KBM-7 (cell line): ENCODE results near the gene TOM1L2.
A peak's percentile ranks its signal among the peaks of the same experiment; 100 is the strongest.
"Not testable (repeated sequence)": the region's sequence is repeated elsewhere in the genome, so short reads cannot be mapped to it uniquely, and the experiment has no call there.

ENCODE experiments used
- DNase-seq: peaks from one replicate; pipeline ENCODE4 v3.0.0-alpha.2; 2015
- in situ Hi-C: fragments of 300-500 bp; cut with MboI; formaldehyde crosslinking; loops from 2 replicates; pipeline ENCODE4 v1.14.3; 2020; ENCODE audit warnings: low sequenced_read_pairs, low pct_unique_long_range_greater_than_20kb, mixed read lengths

Gene TOM1L2

DNA sequence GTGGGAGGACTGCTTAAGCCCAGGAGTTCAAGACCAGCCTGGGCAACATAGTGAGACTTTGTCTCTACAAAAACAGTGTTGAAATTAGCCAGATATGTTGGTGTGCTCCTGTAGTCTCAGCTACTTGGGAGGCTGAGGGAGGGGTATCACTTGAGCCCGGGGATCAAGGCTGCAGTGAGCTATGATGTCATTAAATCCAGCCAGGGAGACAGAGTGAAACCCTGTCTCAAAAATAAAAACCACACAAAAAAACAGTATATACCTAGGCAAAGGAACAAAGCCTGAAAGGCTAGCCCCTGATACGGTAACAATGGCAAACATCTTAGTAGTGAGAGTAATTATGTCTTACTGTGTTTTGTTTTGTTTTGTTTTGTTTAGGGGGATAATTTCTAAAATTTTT, 38.0 kb downstream of the TOM1L2 start:
- no peak for DNase-seq
- in situ Hi-C loops: no loop called here

DNA sequence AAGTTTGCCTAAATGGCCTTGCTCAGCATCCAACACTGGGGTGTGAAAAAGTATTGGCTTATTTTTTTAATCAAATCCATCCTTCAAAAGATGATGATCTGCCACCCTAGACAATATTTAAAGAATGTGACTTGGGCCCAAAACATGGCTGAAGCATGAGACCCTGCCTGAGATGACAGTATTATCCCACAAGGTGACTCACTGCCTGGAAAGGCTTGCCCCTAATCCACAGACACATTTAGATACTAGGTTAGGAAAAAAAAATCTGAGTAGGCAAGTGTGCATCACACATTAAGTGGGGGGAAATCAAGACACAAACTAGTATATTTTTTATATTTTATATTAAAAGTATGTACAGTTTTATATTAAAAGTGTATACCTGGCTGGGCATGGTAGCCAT, 38.4 kb downstream of the TOM1L2 start:
- in situ Hi-C loops: no loop called here
- no peak for DNase-seq

DNA sequence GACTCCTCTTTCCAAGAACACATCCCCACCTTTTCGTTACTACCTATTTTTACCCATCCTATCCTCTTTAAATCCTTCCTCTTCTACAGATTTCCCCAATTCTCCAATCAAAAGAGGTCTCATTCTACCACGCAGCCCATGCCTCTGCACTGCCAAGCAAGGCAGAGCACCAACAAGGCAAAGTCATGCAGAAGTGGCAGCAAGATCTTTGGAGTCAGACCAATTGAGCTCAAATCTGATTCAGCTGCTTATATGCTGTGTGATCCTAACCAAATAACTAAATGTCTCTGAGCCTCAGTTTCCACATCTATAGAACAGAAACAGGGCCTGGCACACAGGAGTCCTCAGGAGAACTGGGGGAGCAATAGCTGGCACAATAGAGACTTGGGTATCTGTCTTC, 41.0 kb downstream of the TOM1L2 start:
- DNase-seq: no peak
- in situ Hi-C loops: no loop called here

DNA sequence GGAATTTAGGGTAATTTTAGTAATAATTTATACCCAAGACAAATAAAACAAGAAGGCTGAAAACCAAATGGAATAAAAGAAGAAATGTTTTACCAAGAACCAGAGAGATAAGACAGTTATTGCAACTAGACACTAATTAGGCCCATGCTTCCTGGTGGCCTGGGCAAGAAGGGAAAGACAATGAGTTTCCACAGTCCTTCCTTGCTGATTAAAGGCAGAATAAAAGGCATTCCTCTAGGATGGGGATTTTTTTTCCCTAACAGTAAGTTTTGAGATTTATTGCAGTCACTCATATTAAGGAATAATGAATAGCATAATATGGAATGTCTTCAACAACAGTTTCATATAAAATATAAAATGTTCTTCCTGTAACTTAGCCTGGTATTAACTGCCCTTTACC, 41.5 kb downstream of the TOM1L2 start:
- no peak for DNase-seq
- in situ Hi-C loops: no loop called here

DNA sequence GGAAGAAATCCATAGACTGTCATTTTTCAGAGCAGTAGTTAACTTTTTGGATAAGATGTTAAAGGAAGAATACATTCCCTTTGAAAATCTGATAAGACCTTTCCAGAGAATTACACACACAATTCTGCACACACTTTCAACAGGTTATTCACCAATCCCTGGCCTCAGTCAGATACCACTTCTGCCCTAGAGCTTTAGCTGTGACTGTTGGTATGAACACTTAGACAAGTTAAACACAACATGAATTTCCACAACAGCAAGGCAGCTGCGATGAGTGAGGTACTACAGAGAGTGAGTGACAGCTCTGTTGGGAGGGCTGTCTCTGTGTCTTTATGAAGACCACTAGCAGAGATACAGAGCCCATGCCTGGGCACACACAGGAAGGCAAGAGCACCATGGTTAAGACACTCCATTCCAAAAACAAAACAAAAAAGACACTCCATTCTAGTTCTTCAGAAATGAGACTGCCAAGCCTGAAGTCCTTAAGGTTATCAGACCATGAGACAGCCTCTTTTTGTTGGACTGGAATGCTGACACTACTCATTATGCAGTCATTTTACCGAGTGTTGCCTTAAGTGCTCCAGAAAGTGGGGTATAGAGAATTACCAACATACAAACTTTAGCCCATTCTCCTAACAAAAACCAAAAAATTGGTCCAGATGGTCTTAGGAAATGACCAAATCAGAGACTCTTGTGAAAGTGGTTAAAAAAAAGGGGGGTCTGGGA, 42.4 kb downstream of the TOM1L2 start:
- in situ Hi-C loops: no loop called here
- DNase-seq: no peak

DNA sequence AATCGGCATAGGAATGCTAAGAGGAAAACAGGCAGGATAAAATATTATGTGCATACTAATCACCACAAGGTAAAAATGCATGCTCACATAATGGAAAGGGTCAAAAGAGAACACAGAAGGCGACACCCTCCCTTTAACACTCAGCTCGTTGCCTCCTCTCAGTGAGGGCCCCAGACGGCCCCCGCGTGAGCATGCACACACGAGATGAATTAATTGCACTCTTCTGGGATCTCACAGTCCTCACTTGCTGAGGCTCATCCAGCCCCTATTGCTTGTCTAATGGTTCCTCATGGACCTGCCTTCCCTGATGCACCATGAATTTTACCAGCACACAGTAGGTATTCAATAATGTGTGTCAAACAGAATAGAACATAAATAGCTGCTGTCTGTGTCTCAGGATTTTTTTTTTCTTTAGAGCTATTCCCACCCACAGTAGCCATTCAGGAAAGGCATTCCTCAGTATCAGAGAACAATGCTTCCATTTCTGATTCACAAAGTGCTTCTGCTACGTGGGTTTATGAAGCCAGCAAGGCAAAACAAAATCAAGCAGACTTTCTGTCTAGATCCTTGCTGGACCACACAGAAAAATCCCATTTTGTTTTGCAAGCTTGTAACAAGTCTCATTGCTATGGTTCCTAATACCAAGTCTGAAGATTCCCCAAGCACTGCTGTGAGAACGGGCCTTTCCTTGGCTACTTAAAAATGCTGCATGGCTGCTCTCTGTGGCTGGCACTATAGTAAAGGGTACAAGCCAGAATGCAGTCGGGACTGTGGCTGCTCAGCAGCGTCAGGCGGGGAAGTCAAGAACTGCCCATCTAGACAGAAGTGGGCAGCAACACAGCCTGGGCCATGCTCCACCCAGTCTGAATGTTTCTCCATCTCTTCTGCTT, 43.6 kb downstream of the TOM1L2 start:
- in situ Hi-C loops: no loop called here

DNA sequence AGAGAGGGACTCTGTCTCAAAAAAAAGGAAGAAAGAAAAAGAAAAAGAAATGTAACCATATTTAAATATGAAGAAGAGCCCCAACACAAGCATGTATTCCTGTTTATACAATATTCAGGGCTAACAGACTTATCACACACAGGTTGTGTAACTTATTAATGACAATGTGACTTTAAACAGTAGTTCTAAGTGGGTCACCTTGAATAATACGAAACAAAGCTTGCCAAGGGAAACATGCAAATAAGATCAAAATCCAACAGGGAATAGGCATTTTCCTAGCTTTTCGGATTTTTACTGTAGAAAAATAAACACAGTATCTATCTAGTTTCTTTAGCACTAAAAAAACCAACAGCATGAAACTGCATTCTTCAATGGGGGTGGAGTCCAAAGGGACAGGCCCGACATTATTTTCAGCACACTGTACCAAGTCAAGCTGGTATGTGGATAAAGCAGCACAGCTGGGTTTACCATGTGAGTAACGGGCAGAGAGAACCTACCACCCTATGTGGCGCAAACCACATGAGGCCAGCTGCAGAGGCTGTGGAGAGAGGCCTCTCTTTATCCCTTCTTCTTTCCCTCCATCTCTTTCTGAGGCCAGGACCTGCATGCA, 45.3 kb downstream of the TOM1L2 start:
- DNase-seq: no peak
- in situ Hi-C loops: no loop called here

More for the DNA sequence above, 43.6 kb downstream of the TOM1L2 start:
- DNase-seq: no peak

DNA sequence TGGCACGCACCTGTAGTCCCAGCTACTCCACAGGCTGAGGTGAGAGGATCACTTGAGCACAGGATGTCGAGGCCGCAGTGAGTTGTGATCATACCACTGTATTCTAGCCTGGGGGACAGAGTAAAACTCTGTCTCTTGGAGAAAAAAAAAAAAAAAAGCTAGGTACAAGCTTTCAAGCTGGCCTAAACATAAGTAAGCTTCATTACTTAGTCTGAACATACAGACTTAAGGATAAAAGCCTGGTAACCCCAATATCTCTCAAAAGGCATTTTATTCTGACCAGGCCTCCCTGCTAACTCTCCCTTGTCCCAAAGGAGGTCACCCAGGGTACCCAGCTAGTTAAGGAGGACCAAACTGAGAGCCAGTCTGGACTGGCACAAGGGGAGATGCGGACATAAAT, 46.2 kb downstream of the TOM1L2 start:
- DNase-seq: no peak
- in situ Hi-C loops: no loop called here

DNA sequence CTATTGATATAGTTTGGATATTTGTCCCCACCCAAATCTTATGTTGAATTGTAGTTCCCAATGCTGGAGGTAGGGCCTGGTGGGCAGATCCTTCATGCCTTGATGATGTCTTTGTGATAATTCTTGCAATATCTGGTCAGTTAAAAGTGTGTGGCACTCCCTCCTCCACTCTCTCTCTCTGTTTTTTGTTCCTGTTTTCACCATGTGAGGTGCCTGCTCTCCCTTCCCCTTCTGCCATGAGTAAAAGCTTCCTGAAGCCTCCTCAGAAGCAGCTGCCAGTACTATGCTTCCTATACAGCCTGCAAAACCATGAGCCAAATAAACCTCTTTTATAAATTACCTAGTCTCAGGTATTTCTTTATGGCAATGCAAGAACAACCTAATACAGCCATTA, 47.3 kb downstream of the TOM1L2 start:
- peak; percentile 63 for DNase-seq
- in situ Hi-C loops: no loop called here

DNA sequence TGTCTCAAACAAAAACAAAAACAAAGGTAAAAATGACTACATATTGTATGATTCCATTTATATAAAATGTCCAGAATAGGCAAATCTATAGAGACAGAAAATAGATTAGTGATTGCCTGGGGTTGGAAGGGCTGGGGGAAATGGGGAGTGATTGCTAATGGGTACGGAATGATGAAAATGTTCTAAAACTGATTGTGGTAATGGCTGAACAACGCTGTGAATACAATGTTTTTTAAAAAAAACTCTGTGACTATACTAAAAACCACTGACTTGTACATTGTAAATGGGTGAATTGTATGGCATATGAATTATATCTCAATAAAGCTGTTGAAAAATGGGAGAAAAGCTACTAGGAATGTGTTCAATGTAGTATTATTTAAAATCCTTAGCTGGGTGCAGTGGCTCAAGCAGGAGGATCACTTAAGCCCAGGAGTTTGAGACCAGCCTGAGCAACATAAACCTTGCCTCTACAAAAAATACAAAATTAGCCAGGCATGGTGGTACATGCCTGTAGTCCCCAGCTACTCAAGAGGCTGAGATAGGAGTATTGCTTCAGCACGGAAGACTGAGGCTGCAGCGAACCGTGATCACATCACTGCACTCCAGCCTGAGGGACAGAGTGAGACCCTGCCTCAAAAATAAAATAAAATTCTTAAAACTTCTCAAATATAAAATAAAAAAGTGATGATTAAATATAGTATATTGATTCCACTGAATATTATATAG, 47.9 kb downstream of the TOM1L2 start:
- no peak for DNase-seq
- in situ Hi-C loops: no loop called here

DNA sequence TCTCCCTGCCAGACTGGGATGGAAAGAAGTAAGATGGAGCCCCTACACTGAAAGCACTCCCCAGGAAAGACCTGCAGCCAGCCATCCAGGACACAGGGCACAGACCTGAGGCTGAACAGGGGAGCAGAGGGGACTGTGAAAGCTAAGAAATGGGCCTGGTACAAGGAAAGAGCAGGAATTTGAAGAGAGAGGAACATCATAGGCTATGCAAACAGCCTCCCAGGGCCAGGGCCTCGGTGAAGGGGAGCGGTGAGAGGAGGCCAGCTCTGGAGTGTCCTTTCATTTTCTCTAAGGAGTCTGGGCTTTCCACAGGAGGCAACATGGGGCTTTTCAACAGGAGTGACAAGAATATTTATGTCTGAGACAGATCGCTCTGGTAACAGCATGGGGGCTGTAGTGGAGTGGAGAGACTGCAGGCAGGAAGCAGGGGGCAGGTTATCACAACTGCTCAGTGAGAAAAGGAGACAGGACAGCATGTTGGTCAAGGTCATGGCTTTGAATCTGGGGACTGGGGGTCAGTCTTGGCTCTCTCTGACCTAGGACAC, 50.1 kb downstream of the TOM1L2 start:
- no peak for DNase-seq
- in situ Hi-C loops: no loop called here

DNA sequence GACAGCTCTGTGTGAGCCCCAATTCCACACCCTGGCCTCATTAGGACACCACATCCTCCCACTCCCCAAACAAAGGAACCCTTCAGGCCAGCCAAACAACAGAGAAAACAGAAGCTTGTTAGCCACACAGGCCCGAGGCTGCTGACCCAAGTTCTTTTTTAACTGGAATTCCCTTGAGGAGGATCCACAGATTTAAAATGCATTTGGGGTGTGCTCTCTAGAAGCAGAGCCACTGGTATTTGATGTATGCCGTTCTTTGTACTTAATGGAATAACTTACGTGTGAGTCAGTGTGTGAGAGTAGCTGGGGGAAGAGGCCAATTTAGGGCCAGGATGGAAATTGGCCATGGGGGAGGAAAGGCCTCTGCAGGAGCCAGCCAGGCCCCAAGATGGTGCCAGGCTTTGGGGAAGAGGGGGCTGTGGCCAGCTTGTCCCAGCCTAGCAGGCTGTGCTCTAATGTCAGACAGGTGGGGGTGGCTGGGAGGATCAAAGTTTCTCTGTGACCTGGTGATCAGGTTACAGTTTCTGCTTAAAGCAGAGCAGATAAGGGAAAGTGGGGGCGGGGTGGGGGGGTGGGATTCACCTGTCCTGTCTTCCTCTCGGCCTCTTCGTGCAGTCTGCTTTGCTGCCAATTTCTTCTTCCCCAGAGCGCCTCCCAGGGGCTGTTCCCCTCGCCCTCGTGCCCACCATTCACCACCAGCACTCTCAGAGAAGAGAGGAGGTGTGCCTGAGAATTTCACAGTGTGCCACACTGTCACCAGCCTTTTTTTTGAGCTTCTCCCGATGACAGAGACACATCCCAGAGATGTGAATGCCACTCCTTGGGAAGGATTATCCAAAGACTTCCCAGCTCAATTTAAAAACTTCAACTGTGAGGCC, 50.8 kb downstream of the TOM1L2 start:
- in situ Hi-C loops: no loop called here

DNA sequence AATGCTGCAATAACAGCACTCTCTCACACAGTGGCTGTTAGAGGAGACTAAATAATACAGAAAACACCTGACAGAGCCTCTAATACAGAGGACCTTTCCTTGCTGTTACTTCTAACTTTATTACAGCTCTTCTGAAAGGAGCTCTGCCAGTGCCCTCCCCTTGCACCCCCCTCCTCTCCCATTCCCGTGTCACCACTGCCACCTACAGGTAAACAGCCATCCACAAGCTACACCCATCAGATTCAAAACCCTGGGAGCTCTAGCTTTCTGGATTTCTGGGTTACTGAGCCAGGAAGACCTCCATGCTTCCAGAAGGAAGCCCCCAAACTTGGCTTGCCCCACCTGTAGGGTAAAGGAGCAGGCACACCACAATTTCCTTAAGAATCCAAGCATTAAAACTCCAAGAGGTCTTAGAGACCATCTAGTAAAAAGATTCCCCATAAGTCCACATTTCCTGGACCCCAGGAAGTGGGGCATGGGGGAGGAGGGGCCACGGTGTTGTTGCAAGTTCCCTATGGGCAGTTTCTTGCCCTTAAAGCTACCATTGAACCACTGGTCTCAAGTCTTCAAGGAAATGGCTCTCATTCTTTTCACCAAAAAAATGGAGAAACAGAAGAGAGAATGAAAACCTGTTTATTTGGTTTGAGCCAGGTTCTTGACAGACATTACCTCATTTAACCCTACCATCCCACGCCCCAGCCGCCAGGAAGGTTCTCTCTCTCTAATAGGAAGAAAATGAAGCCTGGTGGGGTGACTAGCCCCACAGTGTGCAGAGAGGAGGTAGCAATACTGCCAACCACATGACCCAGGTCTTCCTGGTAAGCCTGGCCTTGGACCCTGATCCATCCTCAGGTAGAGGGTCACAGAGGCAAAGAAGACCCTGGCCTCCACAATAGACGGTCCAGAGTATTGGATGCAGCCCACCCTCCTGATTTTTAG, 52.8 kb downstream of the TOM1L2 start:
- in situ Hi-C loops: no loop called here
- peak; percentile 81 for DNase-seq

More for the DNA sequence above, 50.8 kb downstream of the TOM1L2 start:
- no peak for DNase-seq

DNA sequence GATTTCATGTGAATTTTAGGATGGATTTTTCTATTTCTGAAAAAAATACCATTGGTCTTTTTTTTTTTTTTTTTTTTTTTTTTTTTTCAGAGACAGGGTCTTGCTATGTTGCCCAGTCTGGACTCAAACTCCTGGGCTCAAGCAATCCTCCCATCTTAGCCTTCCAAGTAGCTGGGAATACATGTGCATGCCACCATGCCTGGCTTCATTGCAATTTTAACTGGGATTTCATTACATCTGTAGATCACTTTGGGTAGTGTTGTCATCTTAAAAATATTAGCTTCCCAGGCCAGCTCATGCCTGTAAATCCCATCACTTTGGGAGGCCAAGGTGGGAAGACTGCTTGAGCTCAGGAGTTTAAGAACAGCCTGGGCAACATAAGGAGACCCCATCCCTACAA, 54.8 kb downstream of the TOM1L2 start:
- in situ Hi-C loops: no loop called here
- no peak for DNase-seq

DNA sequence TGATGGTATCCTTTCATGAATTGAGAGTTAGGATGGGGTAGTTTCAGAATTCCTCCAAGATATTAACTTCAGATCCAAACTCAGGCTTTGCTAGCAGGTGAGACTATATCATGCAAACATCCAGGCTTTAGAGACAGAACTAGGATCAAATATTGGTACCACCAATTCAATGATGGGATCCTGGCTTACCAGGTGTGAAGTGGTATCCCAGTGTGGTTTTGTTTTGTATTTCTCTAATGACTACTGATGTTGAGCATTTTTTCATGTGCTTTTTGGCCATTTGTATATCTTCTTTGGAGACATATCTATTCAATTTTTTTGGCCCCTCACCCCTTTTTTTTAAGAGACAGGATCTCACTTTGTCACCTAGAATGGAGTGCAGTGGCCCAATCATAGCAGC, 57.0 kb downstream of the TOM1L2 start:
- no peak for DNase-seq
- in situ Hi-C loops: no loop called here

DNA sequence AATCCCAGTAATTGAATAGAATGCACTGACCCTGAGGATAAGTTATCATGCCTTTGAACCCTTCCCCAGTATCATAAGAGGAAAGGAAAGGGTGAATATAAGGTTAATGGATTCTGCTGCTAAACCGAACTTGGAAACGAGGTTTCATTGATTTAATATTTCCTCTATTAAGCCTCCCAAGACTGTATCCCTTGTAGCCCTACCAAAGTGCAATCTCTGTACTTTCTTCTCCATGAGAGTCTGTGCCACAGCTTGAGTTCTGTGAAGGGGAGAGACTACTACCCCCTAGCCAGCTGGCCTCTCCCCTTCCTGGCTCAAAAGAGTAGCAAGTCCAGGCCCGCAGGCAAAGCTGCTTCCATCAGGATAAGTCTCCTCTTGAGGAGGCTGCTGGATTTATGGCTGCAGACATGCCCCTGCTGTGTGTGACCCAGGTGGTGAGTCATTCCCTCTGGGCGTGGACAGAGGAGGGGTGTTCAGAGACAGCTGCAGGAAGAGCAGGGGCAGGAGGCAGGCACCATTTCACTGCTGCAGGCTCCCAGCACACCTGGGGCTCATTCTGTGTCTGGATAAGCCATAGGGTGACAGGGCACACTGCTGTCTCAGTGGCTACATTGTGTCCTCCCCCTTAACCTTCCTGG, 58.4 kb downstream of the TOM1L2 start:
- DNase-seq: peak; percentile 66
- in situ Hi-C loops: no loop called here

DNA sequence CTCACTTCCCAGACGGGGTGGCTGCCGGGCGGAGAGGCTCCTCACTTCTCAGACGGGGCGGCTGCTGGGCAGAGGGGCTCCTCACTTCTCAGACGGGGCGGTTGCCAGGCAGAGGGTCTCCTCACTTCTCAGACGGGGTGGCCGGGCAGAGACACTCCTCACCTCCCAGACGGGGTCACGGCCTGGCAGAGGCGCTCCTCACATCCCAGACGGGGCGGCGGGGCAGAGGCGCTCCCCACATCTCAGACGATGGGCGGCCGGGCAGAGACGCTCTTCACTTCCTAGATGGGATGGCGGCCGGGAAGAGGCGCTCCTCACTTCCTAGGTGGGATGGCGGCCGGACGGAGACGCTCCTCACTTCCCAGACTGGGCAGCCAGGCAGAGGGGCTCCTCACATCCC, 59.9 kb downstream of the TOM1L2 start:
- DNase-seq, in situ Hi-C loops: not testable (repeated sequence)
